ENCODE data around the gene ZNF3. TPM values are rescaled to one million over a fixed set of nuclear protein-coding genes. Genes with fewer than 3 reads are reported as not detected.

ZNF3 gene
- total and polyA plus RNA-seq, 12 donors: 13.2 to 47.3 (median 22.4) TPM

DNA sequence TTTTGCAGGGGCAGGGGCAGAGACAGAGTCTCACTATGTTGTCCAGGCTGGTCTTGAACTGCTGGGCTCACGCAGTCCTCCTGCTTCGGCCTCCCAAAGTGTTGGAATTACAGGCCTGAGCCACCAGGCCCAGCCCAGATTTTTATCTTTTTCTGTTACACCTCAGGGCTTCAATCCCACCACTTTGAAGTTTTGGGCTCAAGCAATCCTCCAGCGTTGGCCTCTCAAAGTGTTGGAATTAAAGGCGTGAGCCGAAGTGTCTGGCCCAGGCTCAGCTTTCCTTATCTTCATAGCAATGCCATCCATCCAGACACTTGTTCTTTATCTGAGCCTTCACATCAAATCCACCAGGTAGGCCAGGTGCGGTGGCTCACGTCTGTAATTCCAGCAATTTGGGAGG, 33.5 kb upstream of the ZNF3 start:
- Histone ChIP-seq H3K27ac (no peak overlapping the region), H3K27me3 (no peaks in the 10 kb centered on the region), H3K36me3 (replicated peaks in 1 of 2) (peaks cover 0 to 37% of the 10 kb centered on the region in 2 donors), H3K4me1 (replicated peaks in 1 of 2) (peaks cover 7% of the 10 kb centered on the region in 2 donors), H3K9me3 (replicated peaks in 1 of 3) (no peaks in the 10 kb centered on the region), H3K4me3 (no peak overlapping the region)
- WGBS, 4 donors: 90 to 96% (median 92%) methylated on average over 7 of the region's 7 CpGs
- intact Hi-C loops (cut with DNase I): no loop called here
- no peak for DNase-seq
- TF ChIP-seq, protein P1, sequence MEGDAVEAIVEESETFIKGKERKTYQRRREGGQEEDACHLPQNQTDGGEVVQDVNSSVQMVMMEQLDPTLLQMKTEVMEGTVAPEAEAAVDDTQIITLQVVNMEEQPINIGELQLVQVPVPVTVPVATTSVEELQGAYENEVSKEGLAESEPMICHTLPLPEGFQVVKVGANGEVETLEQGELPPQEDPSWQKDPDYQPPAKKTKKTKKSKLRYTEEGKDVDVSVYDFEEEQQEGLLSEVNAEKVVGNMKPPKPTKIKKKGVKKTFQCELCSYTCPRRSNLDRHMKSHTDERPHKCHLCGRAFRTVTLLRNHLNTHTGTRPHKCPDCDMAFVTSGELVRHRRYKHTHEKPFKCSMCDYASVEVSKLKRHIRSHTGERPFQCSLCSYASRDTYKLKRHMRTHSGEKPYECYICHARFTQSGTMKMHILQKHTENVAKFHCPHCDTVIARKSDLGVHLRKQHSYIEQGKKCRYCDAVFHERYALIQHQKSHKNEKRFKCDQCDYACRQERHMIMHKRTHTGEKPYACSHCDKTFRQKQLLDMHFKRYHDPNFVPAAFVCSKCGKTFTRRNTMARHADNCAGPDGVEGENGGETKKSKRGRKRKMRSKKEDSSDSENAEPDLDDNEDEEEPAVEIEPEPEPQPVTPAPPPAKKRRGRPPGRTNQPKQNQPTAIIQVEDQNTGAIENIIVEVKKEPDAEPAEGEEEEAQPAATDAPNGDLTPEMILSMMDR (IDR thresholded peaks at IDR 0.05): no peak

DNA sequence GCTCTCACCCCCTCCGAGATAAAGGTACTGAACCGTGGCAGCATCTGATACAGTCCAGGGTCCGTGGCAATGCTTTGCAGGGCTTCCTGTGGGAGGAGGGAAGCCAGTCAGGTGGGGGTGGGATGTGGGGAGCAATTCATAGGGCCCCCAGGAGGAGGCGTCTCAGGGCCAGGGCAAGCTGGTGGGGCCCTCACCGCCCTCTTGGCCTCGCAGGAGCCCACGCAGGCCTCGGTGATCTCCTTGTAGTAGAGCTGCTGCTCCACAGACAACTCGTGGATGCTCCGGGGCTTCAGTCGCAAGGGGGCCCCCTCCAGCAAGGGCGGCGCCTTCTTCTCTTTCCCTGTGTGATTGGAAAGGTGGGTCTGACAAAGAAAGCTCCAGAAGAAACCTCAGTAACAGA, 30.4 kb upstream of the ZNF3 start:
- intact Hi-C loops (cut with DNase I): no loop called here
- DNase-seq: no peak
- TF ChIP-seq POLR2A (IDR thresholded peaks at IDR 0.05): no peak
- TF ChIP-seq, protein P1 (IDR thresholded peaks at IDR 0.05): no peak
- peaks cover 0 to 65% of the 10 kb centered on the region in 2 donors for H3K36me3 ChIP-seq (replicated peaks in 1 of 2)
- H3K9me3 ChIP-seq (replicated peaks in 1 of 3): no peaks in the 10 kb centered on the region
- H3K4me1 ChIP-seq (replicated peaks in 1 of 2): no peaks in the 10 kb centered on the region
- 82 to 98% (median 89%) methylated on average over 4 to 13 of the region's 13 CpGs for WGBS, 4 donors
- H3K4me3 ChIP-seq: no peak overlapping the region
- no peak overlapping the region for H3K27ac ChIP-seq
- no peaks in the 10 kb centered on the region for H3K27me3 ChIP-seq

DNA sequence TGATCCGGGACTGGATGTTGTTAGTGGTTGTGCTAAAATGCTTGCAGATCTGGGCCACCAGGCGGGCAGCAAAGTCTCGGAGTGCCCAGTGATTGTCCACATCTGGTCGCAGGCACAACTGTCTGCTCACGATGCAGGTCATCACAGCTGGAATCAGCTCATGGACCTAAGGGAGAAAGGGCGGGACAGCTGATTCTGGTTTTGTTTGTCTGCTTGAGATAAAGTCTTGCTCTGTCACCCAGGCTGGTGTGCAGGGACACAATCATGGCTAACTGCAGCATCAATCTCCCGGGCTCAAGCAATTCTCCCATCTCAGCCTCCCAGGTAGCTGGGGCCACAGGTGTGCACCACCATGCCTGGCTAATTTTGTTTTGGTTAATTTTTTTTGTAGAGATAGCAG, 29.6 kb upstream of the ZNF3 start:
- H3K4me3 ChIP-seq: no peak overlapping the region
- no peak overlapping the region for H3K27ac ChIP-seq
- peaks cover 0 to 72% of the 10 kb centered on the region in 2 donors for H3K36me3 ChIP-seq (replicated peaks in 1 of 2)
- TF ChIP-seq POLR2A (IDR thresholded peaks at IDR 0.05): no peak
- TF ChIP-seq, protein P1 (IDR thresholded peaks at IDR 0.05): no peak
- H3K27me3 ChIP-seq: no peaks in the 10 kb centered on the region
- WGBS, 4 donors: 92 to 100% (median 95%) methylated on average over 4 to 7 of the region's 7 CpGs
- H3K9me3 ChIP-seq (replicated peaks in 1 of 3): no peaks in the 10 kb centered on the region
- H3K4me1 ChIP-seq (replicated peaks in 1 of 2): no peaks in the 10 kb centered on the region
- DNase-seq: no peak
- intact Hi-C loops (cut with DNase I): no loop called here

DNA sequence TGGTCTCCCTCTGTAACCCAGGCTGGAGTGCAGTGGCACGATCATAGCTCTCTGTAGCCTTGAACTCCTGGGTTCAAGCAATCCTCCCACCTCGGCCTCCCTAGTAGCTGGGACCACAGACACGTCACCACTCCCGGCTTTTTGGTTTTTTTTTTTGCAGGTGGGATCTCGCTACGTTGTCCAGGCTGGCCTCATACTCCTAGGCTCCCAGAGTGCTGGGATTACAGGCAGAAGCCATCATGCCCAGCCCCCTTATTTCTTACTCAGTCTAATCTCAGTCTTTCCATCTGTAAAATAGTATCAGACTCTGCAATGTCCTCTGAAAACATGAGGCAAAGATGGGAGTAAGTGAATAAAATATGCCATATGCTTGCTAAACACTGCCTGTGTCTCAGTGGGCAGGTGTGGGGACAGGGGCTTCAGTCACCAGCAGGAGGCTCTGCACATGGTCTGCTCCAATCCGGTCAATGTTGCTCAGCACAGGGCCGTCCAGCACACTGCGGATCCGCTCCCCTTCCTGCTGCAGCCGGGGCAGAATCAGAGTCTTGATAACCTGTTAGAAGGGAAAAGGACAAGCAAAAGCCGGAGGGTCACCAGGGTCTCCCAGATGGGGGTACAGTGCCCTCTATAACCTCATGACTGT, 28.1 kb upstream of the ZNF3 start:
- no peak overlapping the region for H3K4me3 ChIP-seq
- H3K9me3 ChIP-seq (replicated peaks in 1 of 3): no peaks in the 10 kb centered on the region
- TF ChIP-seq, protein P1 (IDR thresholded peaks at IDR 0.05): no peak
- no peak for TF ChIP-seq POLR2A (IDR thresholded peaks at IDR 0.05)
- intact Hi-C loops (cut with DNase I): no loop called here
- WGBS, 4 donors: 80 to 89% (median 85%) methylated on average over 11 to 12 of the region's 12 CpGs
- DNase-seq: no peak
- H3K27me3 ChIP-seq: no peaks in the 10 kb centered on the region
- no peak overlapping the region for H3K27ac ChIP-seq
- peaks cover 0 to 72% of the 10 kb centered on the region in 2 donors for H3K36me3 ChIP-seq (replicated peaks in 1 of 2)
- H3K4me1 ChIP-seq (replicated peaks in 1 of 2): no peaks in the 10 kb centered on the region

All from adrenal gland (tissue), 12 donors.